ENCODE measurements around the gene CARS2.

GRCh38 chr13:110636701-110637201 is 69.2 kb downstream of the CARS2 start:
- TF ChIP-seq CTCF (IDR thresholded peaks at IDR 0.05) (no peak), ZFX (IDR thresholded peaks at IDR 0.05; ENCODE audit: borderline replicate concordance) (no peak)

Data from 22Rv1 (cell line).